ENCODE data around the gene CFAP65. TPM values are rescaled to one million over a fixed set of nuclear protein-coding genes. Genes with fewer than 3 reads are reported as not detected.

CFAP65 gene
- total RNA-seq, 1 experiment from 2014 or later = 0.44 TPM

GRCh38 chr2:219021591-219021990 lies 19.7 kb downstream of the CFAP65 start:
- TF ChIP-seq PRDM15 (CRISPR knock-in tag; IDR thresholded peaks at IDR 0.05) (no peak), GTF2I (CRISPR knock-in tag; conservative IDR thresholded peaks at IDR 0.05) (no peak), STAT6 (CRISPR knock-in tag; conservative IDR thresholded peaks at IDR 0.05; ENCODE audit: low read depth) (no peak), NFYB (CRISPR knock-in tag; conservative IDR thresholded peaks at IDR 0.05; ENCODE audit: low read depth) (no peak), EMX1 (CRISPR knock-in tag; IDR thresholded peaks at IDR 0.05) (no peak), ZBTB21 (CRISPR knock-in tag; IDR thresholded peaks at IDR 0.05; ENCODE audit: borderline replicate concordance) (no peak)
- Mint-ChIP-seq H3K4me1 (0 out of 2 replicates have a peak, but pooled peaks cover 2% of the 10 kb centered on the region), H3K9me3 (no peaks in the 10 kb centered on the region), H3K36me3 (no peaks in the 10 kb centered on the region), H3K27me3 (ENCODE audit: low read depth) (no peaks in the 10 kb centered on the region; the same call in 1 of the 2 replicates), H3K4me3 (no peak overlapping the region), H3K27ac (no peak overlapping the region)
- ATAC-seq = no peak
- CTCF ChIA-PET = interaction anchor here (1.4 to 7.0 kb wide), 2 partner anchors 8 to 52 kb away, joined by 4 to 56 read pairs; no protein-coding TSS in a partner anchor
- POLR2A ChIA-PET = no interaction called here
- no peak for DNase-seq (ENCODE audit: low spot score)

- no peaks in the 10 kb centered on the region for H3K9me3 Mint-ChIP-seq
- H3K27ac Mint-ChIP-seq = no peak overlapping the region
- ATAC-seq (no peak), DNase-seq (ENCODE audit: low spot score) (no peak)
- no peaks in the 10 kb centered on the region; the same call in 1 of the 2 replicates for H3K27me3 Mint-ChIP-seq (ENCODE audit: low read depth)
- ChIA-PET POLR2A (no interaction called here), CTCF (interaction anchor here (0.5 to 7.0 kb wide), 6 partner anchors 9 to 191 kb away, joined by 3 to 56 read pairs (median 4); no protein-coding TSS in a partner anchor)
- H3K36me3 Mint-ChIP-seq = no peaks in the 10 kb centered on the region
- H3K4me1 Mint-ChIP-seq = 0 out of 2 replicates have a peak, but pooled peaks cover 2% of the 10 kb centered on the region
- H3K4me3 Mint-ChIP-seq = no peak overlapping the region
- TF ChIP-seq ZNF281 (CRISPR knock-in tag; IDR thresholded peaks at IDR 0.05) = no peak
- no peak for TF ChIP-seq NR2C2 (CRISPR knock-in tag; IDR thresholded peaks at IDR 0.05)
- no peak for TF ChIP-seq MXD4 (CRISPR knock-in tag; IDR thresholded peaks at IDR 0.05; ENCODE audit: borderline replicate concordance)
- no peak for TF ChIP-seq ZBTB21 (CRISPR knock-in tag; IDR thresholded peaks at IDR 0.05; ENCODE audit: borderline replicate concordance)
- no peak for TF ChIP-seq RELA (CRISPR knock-in tag; IDR thresholded peaks at IDR 0.05; ENCODE audit: borderline replicate concordance)
- no peak for TF ChIP-seq TCF7 (CRISPR knock-in tag; IDR thresholded peaks at IDR 0.05; ENCODE audit: low read depth)
- no peak for TF ChIP-seq FOXP4 (CRISPR knock-in tag; IDR thresholded peaks at IDR 0.05)
- TF ChIP-seq MYBL2 (CRISPR knock-in tag; IDR thresholded peaks at IDR 0.05) = no peak
- TF ChIP-seq CBFB (CRISPR knock-in tag; IDR thresholded peaks at IDR 0.05; ENCODE audit: low read depth) = no peak
- no peak for TF ChIP-seq ZMAT4 (CRISPR knock-in tag; IDR thresholded peaks at IDR 0.05)
- no peak for TF ChIP-seq ERG (CRISPR knock-in tag; IDR thresholded peaks at IDR 0.05)
- TF ChIP-seq CTCF (IDR thresholded peaks at IDR 0.05) = no peak
These were observed 20.5 kb downstream of the CFAP65 start for GRCh38 chr2:219020604-219021365.
